Brain microvascular endothelial cell (primary cell): ENCODE measurements around the gene CARMIL1.

Experiments
- DNase-seq: peaks from one replicate; pipeline ENCODE4 v3.0.0-alpha.2; 2020
- H3K27ac ChIP-seq: fragments of 250-450 bp; sonication (Bioruptor Pico); 2 replicates; pipeline ENCODE4 v1.5.1; 2020; ENCODE audit warnings: mild to moderate bottlenecking, moderate library complexity
- H3K27me3 ChIP-seq: fragments of 250-450 bp; sonication (Bioruptor Pico); replicated peaks from 2 replicates; pipeline ENCODE4 v1.5.1; 2020; ENCODE audit warnings: mild to moderate bottlenecking
- H3K36me3 ChIP-seq: fragments of 250-450 bp; sonication (Bioruptor Pico); replicated peaks from 2 replicates; pipeline ENCODE4 v1.5.1; 2020; ENCODE audit warnings: mild to moderate bottlenecking
- H3K4me3 ChIP-seq: 2 replicates; pipeline ENCODE4 v1.5.1; 2011; ENCODE audit warnings: low read depth, mild to moderate bottlenecking, control low read depth, low read length, moderate library complexity
- in situ Hi-C: cut with HindIII; loops from 2 replicates; pipeline ENCODE4 v1.10.0; 2017; ENCODE audit warnings: low sequenced_read_pairs, low pct_ligation_motif_present
- TF ChIP-seq, protein P1 (sequence below): IDR thresholded peaks from 2 replicates; pipeline ENCODE4 v1.5.1; 2011; ENCODE audit warnings: low read depth, mild to moderate bottlenecking, moderate library complexity, low read length, control low read depth, inconsistent platforms; ENCODE audit errors: missing control alignments

The CARMIL1 gene

DNA sequence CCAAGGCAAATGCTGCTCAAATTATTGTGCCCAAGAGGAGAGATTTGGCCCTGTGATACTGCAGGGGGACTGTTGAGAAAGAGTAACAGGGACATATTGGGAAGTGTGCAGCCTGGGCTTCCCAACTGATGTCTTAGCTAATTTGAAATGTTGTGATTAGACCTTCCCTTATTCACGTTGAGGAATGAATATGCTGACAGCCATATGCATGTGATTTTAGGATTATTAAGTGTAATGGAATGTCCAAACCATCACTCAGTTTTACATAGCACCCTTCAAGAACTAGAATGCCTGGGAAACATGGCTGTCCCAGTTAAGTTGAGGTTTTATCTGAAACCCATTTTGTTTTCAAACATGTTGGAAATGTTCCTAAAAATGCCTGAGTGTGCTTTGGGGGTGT, 81.4 kb downstream of the CARMIL1 start:
- in situ Hi-C loops, result no loop called here
- H3K4me3 ChIP-seq, result no peak overlapping the region
- peak; percentile 1 for DNase-seq
- TF ChIP-seq, protein P1, sequence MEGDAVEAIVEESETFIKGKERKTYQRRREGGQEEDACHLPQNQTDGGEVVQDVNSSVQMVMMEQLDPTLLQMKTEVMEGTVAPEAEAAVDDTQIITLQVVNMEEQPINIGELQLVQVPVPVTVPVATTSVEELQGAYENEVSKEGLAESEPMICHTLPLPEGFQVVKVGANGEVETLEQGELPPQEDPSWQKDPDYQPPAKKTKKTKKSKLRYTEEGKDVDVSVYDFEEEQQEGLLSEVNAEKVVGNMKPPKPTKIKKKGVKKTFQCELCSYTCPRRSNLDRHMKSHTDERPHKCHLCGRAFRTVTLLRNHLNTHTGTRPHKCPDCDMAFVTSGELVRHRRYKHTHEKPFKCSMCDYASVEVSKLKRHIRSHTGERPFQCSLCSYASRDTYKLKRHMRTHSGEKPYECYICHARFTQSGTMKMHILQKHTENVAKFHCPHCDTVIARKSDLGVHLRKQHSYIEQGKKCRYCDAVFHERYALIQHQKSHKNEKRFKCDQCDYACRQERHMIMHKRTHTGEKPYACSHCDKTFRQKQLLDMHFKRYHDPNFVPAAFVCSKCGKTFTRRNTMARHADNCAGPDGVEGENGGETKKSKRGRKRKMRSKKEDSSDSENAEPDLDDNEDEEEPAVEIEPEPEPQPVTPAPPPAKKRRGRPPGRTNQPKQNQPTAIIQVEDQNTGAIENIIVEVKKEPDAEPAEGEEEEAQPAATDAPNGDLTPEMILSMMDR, result no peak
- H3K27me3 ChIP-seq, result no peaks in the 10 kb centered on the region
- H3K27ac ChIP-seq, result no peak overlapping the region
- no peaks in the 10 kb centered on the region for H3K36me3 ChIP-seq

DNA sequence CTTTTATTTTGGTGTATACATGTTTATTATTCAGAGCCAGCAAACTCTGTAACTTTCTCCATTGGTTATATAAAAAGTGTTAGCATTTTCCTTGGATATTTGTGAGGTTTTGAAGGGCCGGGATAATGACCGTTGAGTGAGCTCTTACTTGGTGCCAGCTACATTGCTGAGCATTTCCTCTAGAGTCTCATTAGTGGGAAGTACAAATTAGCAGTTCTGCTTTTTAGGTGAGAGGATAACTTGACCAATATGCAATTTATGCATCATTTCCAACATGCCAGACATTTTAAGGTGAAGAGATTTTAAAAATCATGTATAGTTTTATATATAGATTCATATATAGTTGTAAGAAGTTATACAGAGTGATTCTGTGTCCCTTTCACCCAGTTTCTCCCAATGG, 84.3 kb downstream of the CARMIL1 start:
- DNase-seq, result no peak
- no peak overlapping the region for H3K4me3 ChIP-seq
- H3K27ac ChIP-seq, result no peak overlapping the region
- in situ Hi-C loops, result no loop called here
- H3K27me3 ChIP-seq, result no peaks in the 10 kb centered on the region
- TF ChIP-seq, protein P1, result no peak
- H3K36me3 ChIP-seq, result no peaks in the 10 kb centered on the region

DNA sequence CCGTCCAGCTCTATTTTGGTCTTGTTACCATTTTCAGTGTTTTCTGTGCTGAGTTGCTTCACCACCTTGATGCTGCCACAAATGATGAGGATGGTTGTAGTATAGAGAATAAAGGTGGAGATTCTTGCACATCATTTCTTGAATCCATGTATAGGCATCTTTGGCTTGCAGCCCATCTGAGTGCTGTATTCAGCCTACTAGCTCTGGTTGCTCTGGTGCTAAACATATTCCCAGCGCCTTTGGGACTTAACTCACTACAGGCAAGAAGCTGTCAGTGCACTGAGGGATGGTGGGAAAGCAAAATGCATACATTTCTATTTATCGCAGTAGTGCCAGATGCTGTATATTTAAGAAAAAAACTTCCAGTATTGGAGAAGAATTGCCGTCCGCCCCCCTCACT, 86.0 kb downstream of the CARMIL1 start:
- Histone ChIP-seq H3K36me3 (no peaks in the 10 kb centered on the region), H3K4me3 (no peak overlapping the region), H3K27ac (no peak overlapping the region), H3K27me3 (no peaks in the 10 kb centered on the region)
- DNase-seq, result no peak
- TF ChIP-seq, protein P1, result no peak
- in situ Hi-C loops, result no loop called here

DNA sequence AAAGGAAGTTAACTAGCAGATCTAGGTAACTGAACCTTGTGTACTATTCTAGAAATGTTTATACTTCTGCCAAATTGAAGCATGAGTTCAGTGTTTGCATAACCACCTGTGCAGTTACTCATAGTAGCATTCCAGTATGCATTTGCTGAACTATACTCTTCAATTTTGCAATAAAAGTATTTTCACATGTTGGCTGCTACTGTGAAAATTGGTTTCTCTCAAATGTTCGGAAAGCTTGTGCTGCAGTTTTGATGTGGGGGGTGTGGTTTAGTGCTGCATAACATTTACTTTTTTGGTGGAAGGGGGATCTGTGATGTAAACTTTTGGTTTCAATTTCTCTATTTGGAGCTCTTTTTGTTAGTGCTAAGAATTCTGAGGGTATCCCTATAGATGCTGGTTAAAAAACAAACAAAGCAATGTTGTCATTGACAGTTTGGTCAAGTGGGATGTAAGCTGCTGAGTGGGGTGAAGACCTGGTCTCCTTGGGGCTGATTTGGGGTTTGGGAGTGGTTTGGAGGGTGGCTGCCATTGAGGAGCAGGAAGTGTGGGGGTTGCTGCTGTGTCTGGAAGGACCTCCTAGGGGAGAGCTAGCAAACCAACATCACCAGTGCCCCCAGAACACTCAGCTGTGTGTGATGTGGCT, 87.8 kb downstream of the CARMIL1 start:
- in situ Hi-C loops, result no loop called here
- no peaks in the 10 kb centered on the region for H3K36me3 ChIP-seq
- DNase-seq, result no peak
- TF ChIP-seq, protein P1, result no peak
- no peak overlapping the region for H3K27ac ChIP-seq
- H3K4me3 ChIP-seq, result no peak overlapping the region
- no peaks in the 10 kb centered on the region for H3K27me3 ChIP-seq

DNA sequence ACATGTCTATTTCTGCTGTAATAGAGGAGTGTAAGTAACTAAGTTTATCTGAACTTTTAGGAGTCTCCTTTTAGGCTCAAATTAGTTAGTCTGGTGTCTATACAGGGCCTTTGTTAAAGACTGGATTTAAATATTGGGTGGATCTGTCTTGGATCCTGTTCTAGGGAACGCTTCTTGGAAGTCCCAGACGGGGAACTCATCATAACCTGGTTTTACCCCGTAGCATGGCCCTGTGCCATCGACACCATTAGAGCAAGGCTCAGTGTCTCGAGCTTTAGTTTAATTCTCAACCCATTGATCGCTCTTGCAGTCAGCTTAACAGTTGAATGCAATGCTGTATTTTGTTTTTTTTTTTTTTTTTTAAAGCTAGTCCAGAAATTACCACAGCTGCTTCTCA, 89.9 kb downstream of the CARMIL1 start:
- TF ChIP-seq, protein P1, result no peak
- Histone ChIP-seq H3K27ac (no peak overlapping the region), H3K27me3 (no peaks in the 10 kb centered on the region), H3K36me3 (no peaks in the 10 kb centered on the region), H3K4me3 (no peak overlapping the region)
- DNase-seq, result no peak
- in situ Hi-C loops, result no loop called here
